H1 (cell line): ENCODE results near the gene S100A16. TPM values are rescaled to one million over a fixed set of nuclear protein-coding genes. Genes with fewer than 3 reads are reported as not detected.

Experiments used
- CTCF ChIA-PET: fragments of 300-600 bp; sonication (Branson Sonifier 250); formaldehyde crosslinking; loops from one replicate; lab custom pipeline; 2021; ENCODE audit not compliant: partially characterized antibody; lab: Charles Lee
- POLR2A ChIA-PET: fragments of 300-600 bp; sonication (Branson Sonifier 250); formaldehyde crosslinking; loops from one replicate; lab custom pipeline; 2021; ENCODE audit warnings: inconsistent platforms; ENCODE audit not compliant: partially characterized antibody; lab: Charles Lee
- DNase-seq, 2 experiments: peaks; one replicate each; pipeline versions ENCODE4 v3.0.0 to v3.0.0-alpha.2; 2010 to 2022; ENCODE audit warnings: low spot score in 2 of 2, low read depth in 1 of 2, mixed read lengths in 1 of 2
- FAIRE-seq: peaks from 2 replicates; lab custom pipeline; 2011; peaks lifted over from hg19 to GRCh38; lab: Jason Lieb, UNC
- H2AFZ ChIP-seq: 2 replicates; pipeline ENCODE4 v1.8.1; 2012; ENCODE audit warnings: low read length, inconsistent platforms
- H2AK5ac ChIP-seq: 2 replicates; pipeline ENCODE4 v1.6.1; 2013; ENCODE audit warnings: low read depth, low read length
- H2BK120ac ChIP-seq: replicated peaks from 2 replicates; pipeline ENCODE3; 2013; ENCODE audit warnings: low read depth, low read length, inconsistent platforms
- H2BK12ac ChIP-seq: 2 replicates; pipeline ENCODE4 v1.6.1; 2013; ENCODE audit warnings: low read depth, low read length
- H2BK15ac ChIP-seq: 2 replicates; pipeline ENCODE4 v1.6.1; 2013; ENCODE audit warnings: low read length
- H2BK20ac ChIP-seq: 2 replicates; pipeline ENCODE4 v1.6.1; 2013; ENCODE audit warnings: low read length
- H2BK5ac ChIP-seq: 2 replicates; pipeline ENCODE4 v1.6.1; 2013; ENCODE audit warnings: low read depth, low read length
- H3K14ac ChIP-seq: 2 replicates; pipeline ENCODE4 v1.6.1; 2013; ENCODE audit warnings: inconsistent platforms; ENCODE audit not compliant: insufficient read length
- H3K18ac ChIP-seq: 2 replicates; pipeline ENCODE4 v1.6.1; 2013; ENCODE audit warnings: low read length; ENCODE audit errors: extremely low read depth
- H3K23ac ChIP-seq: 2 replicates; pipeline ENCODE4 v1.6.1; 2013; ENCODE audit warnings: inconsistent platforms; ENCODE audit not compliant: insufficient read length
- H3K23me2 ChIP-seq: 2 replicates; pipeline ENCODE4 v1.6.1; 2013; ENCODE audit warnings: low read depth, low read length
- H3K27ac ChIP-seq: 2 replicates; pipeline ENCODE4 v1.6.1; 2011; ENCODE audit warnings: low read depth, low read length, inconsistent platforms
- H3K27me3 ChIP-seq, 4 experiments: replicated peaks in 1 of 4; 1 replicate in 1 of 4; 2 replicates in 3 of 4; pipeline versions ENCODE4 v1.6.1 to v1.8.1; 2011 to 2013; ENCODE audit warnings: low read length in 3 of 4, mild to moderate bottlenecking in 3 of 4, inconsistent platforms in 2 of 4, mixed read lengths in 2 of 4, moderate library complexity in 1 of 4; ENCODE audit not compliant: control insufficient read depth in 3 of 4, insufficient read depth in 3 of 4; ENCODE audit errors: extremely low read depth in 1 of 4
- H3K36me3 ChIP-seq, 4 experiments: 2 replicates each; pipeline versions ENCODE4 v1.6.1 to v1.8.1; 2011 to 2013; ENCODE audit warnings: mild to moderate bottlenecking in 4 of 4, low read length in 3 of 4, moderate library complexity in 2 of 4, control low read depth in 1 of 4, inconsistent platforms in 1 of 4; ENCODE audit not compliant: insufficient read depth in 4 of 4, control insufficient read depth in 2 of 4
- H3K4ac ChIP-seq: replicated peaks from 2 replicates; pipeline ENCODE3; 2013; ENCODE audit warnings: low read length, low read depth, mixed read lengths, inconsistent platforms; ENCODE audit not compliant: insufficient read length
- H3K4me1 ChIP-seq, 4 experiments: replicated peaks in 1 of 4; 1 replicate in 1 of 4; 2 replicates in 3 of 4; pipeline versions ENCODE4 v1.6.1 to v1.8.1; 2011 to 2013; ENCODE audit warnings: low read length in 3 of 4, inconsistent platforms in 2 of 4, mixed read lengths in 1 of 4; ENCODE audit not compliant: insufficient read depth in 4 of 4, control insufficient read depth in 3 of 4
- H3K4me2 ChIP-seq, 2 experiments: 2 replicates each; pipeline versions ENCODE4 v1.6.1 to v1.8.1; 2011 to 2013; ENCODE audit warnings: low read depth in 2 of 2, low read length in 2 of 2, control low read depth in 1 of 2, inconsistent platforms in 1 of 2, mild to moderate bottlenecking in 1 of 2; ENCODE audit not compliant: insufficient read depth in 1 of 2
- H3K4me3 ChIP-seq, 4 experiments: fragments of 200-600, 300-600 bp in 1 of 4; sonication (generic), shearing (Covaris generic), sonication (Bioruptor Twin) in 1 of 4; 2 replicates each; pipeline versions ENCODE4 v1.5.1 to v1.8.1; 2011 to 2016; ENCODE audit warnings: low read length in 4 of 4, low read depth in 3 of 4, control low read depth in 2 of 4, inconsistent platforms in 2 of 4, mild to moderate bottlenecking in 2 of 4, mixed read lengths in 1 of 4, moderate library complexity in 1 of 4; ENCODE audit not compliant: insufficient read depth in 2 of 4; ENCODE audit errors: extremely low read depth in 1 of 4
- H3K56ac ChIP-seq: replicated peaks from 2 replicates; pipeline ENCODE3; 2013; ENCODE audit warnings: low read depth, mild to moderate bottlenecking, mixed read lengths, low read length, inconsistent platforms; ENCODE audit not compliant: insufficient read length
- H3K79me1 ChIP-seq: 2 replicates; pipeline ENCODE4 v1.6.1; 2013; ENCODE audit warnings: low read depth, low read length, control low read depth
- H3K79me2 ChIP-seq, 2 experiments: 2 replicates each; pipeline versions ENCODE4 v1.6.1 to v1.8.1; 2012 to 2013; ENCODE audit warnings: low read length in 2 of 2, mild to moderate bottlenecking in 2 of 2, inconsistent platforms in 1 of 2; ENCODE audit not compliant: insufficient read depth in 2 of 2, control insufficient read depth in 1 of 2
- H3K9ac ChIP-seq, 4 experiments: replicated peaks in 1 of 4; 1 replicate in 1 of 4; 2 replicates in 3 of 4; pipeline versions ENCODE4 v1.6.1 to v1.8.1; 2011 to 2013; ENCODE audit warnings: low read depth in 3 of 4, low read length in 3 of 4, control low read depth in 2 of 4, mild to moderate bottlenecking in 2 of 4, moderate library complexity in 2 of 4, inconsistent platforms in 1 of 4; ENCODE audit errors: extremely low read depth in 1 of 4
- H3K9me3 ChIP-seq, 2 experiments: 2 replicates each; pipeline versions ENCODE4 v1.6.1 to v1.8.1; 2012 to 2013; ENCODE audit warnings: mild to moderate bottlenecking in 2 of 2, moderate library complexity in 2 of 2, control low read depth in 1 of 2, inconsistent platforms in 1 of 2, low read depth in 1 of 2, low read length in 1 of 2, mixed read lengths in 1 of 2; ENCODE audit not compliant: insufficient read depth in 2 of 2
- H4K20me1 ChIP-seq, 2 experiments: replicated peaks in 1 of 2; 2 replicates each; pipeline versions ENCODE3 to v1.8.1; 2011 to 2013; ENCODE audit warnings: inconsistent platforms in 2 of 2, low read length in 2 of 2, mild to moderate bottlenecking in 1 of 2; ENCODE audit not compliant: insufficient read depth in 2 of 2, control insufficient read depth in 1 of 2
- H4K5ac ChIP-seq: 2 replicates; pipeline ENCODE4 v1.6.1; 2013; ENCODE audit warnings: low read length, low read depth, mixed read lengths, inconsistent platforms; ENCODE audit not compliant: insufficient read length
- H4K8ac ChIP-seq: 2 replicates; pipeline ENCODE4 v1.8.0; 2013; ENCODE audit warnings: mild to moderate bottlenecking, moderate library complexity, low read length, inconsistent platforms; ENCODE audit not compliant: insufficient read depth; ENCODE audit errors: extremely low read depth
- H4K91ac ChIP-seq: replicated peaks from 2 replicates; pipeline ENCODE3; 2013; ENCODE audit warnings: low read length, mixed read lengths, inconsistent platforms; ENCODE audit not compliant: insufficient read length
- BRCA1 ChIP-seq: IDR thresholded peaks from 2 replicates; pipeline ENCODE4 v1.6.1; 2012; ENCODE audit warnings: low read depth, low read length, improper control_type of control experiment
- CEBPB ChIP-seq: IDR thresholded peaks from 2 replicates; pipeline ENCODE4 v1.6.1; 2012; ENCODE audit warnings: low read depth, low read length
- E2F6 ChIP-seq: IDR thresholded peaks from 2 replicates; pipeline ENCODE4 v1.6.1; 2012; ENCODE audit warnings: inconsistent platforms
- GABPA ChIP-seq: IDR thresholded peaks from 2 replicates; pipeline ENCODE4 v1.6.1; 2011; ENCODE audit warnings: mild to moderate bottlenecking, low read length, moderate library complexity, borderline replicate concordance; ENCODE audit not compliant: insufficient read depth
- MAX ChIP-seq: IDR thresholded peaks from 2 replicates; pipeline ENCODE4 v1.6.1; 2012; ENCODE audit warnings: inconsistent platforms
- PHF8 ChIP-seq: fragments of 200-600 bp; sonication (generic); conservative IDR thresholded peaks from 2 replicates; pipeline ENCODE4 v1.7.1; 2012; ENCODE audit warnings: low read depth, mild to moderate bottlenecking, inconsistent platforms, low read length, moderate library complexity
- SP1 ChIP-seq: IDR thresholded peaks from 2 replicates; pipeline ENCODE4 v1.6.1; 2011; ENCODE audit warnings: low read depth, low read length
- SP2 ChIP-seq: IDR thresholded peaks from 2 replicates; pipeline ENCODE4 v1.6.1; 2012; ENCODE audit warnings: mild to moderate bottlenecking, low read length, inconsistent platforms
- SRF ChIP-seq: IDR thresholded peaks from 2 replicates; pipeline ENCODE4 v1.6.1; 2011; ENCODE audit warnings: mild to moderate bottlenecking, low read depth, low read length, moderate library complexity
- TAF1 ChIP-seq: IDR thresholded peaks from 2 replicates; pipeline ENCODE4 v1.6.1; 2011; ENCODE audit warnings: mild to moderate bottlenecking, low read depth, low read length
- TAF7 ChIP-seq: optimal IDR thresholded peaks from 2 replicates; pipeline ENCODE3; 2011; ENCODE audit warnings: low read depth, mild to moderate bottlenecking, inconsistent platforms, low read length, moderate library complexity, borderline replicate concordance
- TEAD4 ChIP-seq: IDR thresholded peaks from 2 replicates; pipeline ENCODE4 v1.6.1; 2012; ENCODE audit warnings: low read depth, low read length, inconsistent platforms, mixed read lengths
- WGBS, 2 experiments: shearing (Covaris generic) in 1 of 2; methylation state at CpG; one replicate each; pipeline versions ENCODE4 v1.1.6 to v1.1.7; 2013 to 2015; ENCODE audit warnings: low lambda C conversion rate in 2 of 2, mixed read lengths in 2 of 2, inconsistent platforms in 1 of 2, low coverage in 1 of 2, missing lambda C conversion rate in 1 of 2; ENCODE audit not compliant: insufficient replicate concordance in 2 of 2, insufficient coverage in 1 of 2, insufficient read length in 1 of 2; ENCODE audit errors: extremely low coverage in 1 of 2, missing lambda C conversion rate in 1 of 2; 5-methylcytosine and 5-hydroxymethylcytosine counted together
- polyA plus RNA-seq, 7 experiments: library from polyadenylated mRNA; depleted of rRNA in 3 of 7; stranded (reverse) in 5 of 7; unstranded in 2 of 7; fragments of >200 nt in 5 of 7; fragments of 200-250 nt in 2 of 7; gene quantifications; 1 replicate in 5 of 7; 2 replicates in 1 of 7; 4 replicates in 1 of 7; pipeline versions ENCODE4 v1.2.1 to v1.2.3, GENCODE V29; 2011 to 2013; ENCODE audit warnings: missing spikeins in 2 of 7, mixed read lengths in 2 of 7
- total RNA-seq: library from RNA; stranded (reverse); fragmentation: NEBNext Ultra II Directional; extraction: Animal tissue kit (Norgen Biotek cat#: 25700); gene quantifications from 2 replicates; pipeline ENCODE4 v1.2.1, GENCODE V29; 2021

Gene S100A16
- total and polyA plus RNA-seq, 2 of the 8 experiments (the other 6 are each of a cell fraction or from before 2014, with no cell fraction given): 14.9 to 61.4 TPM

- no peaks in the 10 kb centered on the region for H3K79me2 ChIP-seq
- H3K27ac ChIP-seq: no peak overlapping the region
- no peak overlapping the region for H3K9ac ChIP-seq
- ChIA-PET CTCF (interaction anchor here (0.6 to 4.2 kb wide), 12 partner anchors 8 to 223 kb away, joined by 3 to 64 read pairs (median 6); partner anchors contain the start of genes S100A1, S100A13, S100A14 and S100A16), POLR2A (interaction anchor here (1.1 to 3.6 kb wide), 3 partner anchors 9 to 50 kb away, joined by 4 to 20 read pairs (median 5); partner anchors contain the start of genes S100A13 and S100A16)
- FAIRE-seq: no peak
- 80% methylated on average over 4 of the region's 4 CpGs; no CpG with 5 or more reads in 1 of the 2 experiments for WGBS, 2 experiments
- H4K91ac ChIP-seq: no peak overlapping the region
- H2BK5ac ChIP-seq: no peak overlapping the region
- no peak overlapping the region for H4K5ac ChIP-seq
- no peaks in the 10 kb centered on the region for H3K79me1 ChIP-seq
- DNase-seq: no peak
- no peak for TF ChIP-seq E2F6
- no peak for TF ChIP-seq TEAD4
- TF ChIP-seq TAF1: no peak
- no peak for TF ChIP-seq PHF8
- no peak for TF ChIP-seq GABPA
- TF ChIP-seq SP1: no peak
- TF ChIP-seq MAX: no peak
- TF ChIP-seq TAF7: no peak
- no peak for TF ChIP-seq SRF
- no peak for TF ChIP-seq BRCA1
- TF ChIP-seq CEBPB: no peak
- TF ChIP-seq SP2: no peak
- no peak overlapping the region for H3K18ac ChIP-seq
- no peak overlapping the region for H2AK5ac ChIP-seq
- H2BK120ac ChIP-seq: no peak overlapping the region
- no peak overlapping the region for H3K4ac ChIP-seq
- H3K27me3 ChIP-seq: no peaks in the 10 kb centered on the region
- no peak overlapping the region for H3K56ac ChIP-seq
- H3K4me2 ChIP-seq: no peak overlapping the region
- no peak overlapping the region for H2BK12ac ChIP-seq
- no peak overlapping the region for H2AFZ ChIP-seq
- no peak overlapping the region for H2BK15ac ChIP-seq
- peaks cover 0 to 10% of the 10 kb centered on the region in 2 experiments; a peak in 1 of 4 replicates for H3K9me3 ChIP-seq
- H4K20me1 ChIP-seq: no peaks in the 10 kb centered on the region
- no peak overlapping the region for H4K8ac ChIP-seq
- H2BK20ac ChIP-seq: no peak overlapping the region
- no peak overlapping the region for H3K14ac ChIP-seq
- no peaks in the 10 kb centered on the region; the same call in 1 of the 2 replicates for H3K23me2 ChIP-seq
- peaks cover 0 to 3% (median 0%) of the 10 kb centered on the region in 4 experiments; a peak in 2 of 7 replicates for H3K4me1 ChIP-seq
- H3K23ac ChIP-seq: no peak overlapping the region
- H3K36me3 ChIP-seq: no peaks in the 10 kb centered on the region
- H3K4me3 ChIP-seq: no peak overlapping the region
Observed at GRCh38 chr1:153577138-153577537, 35.8 kb downstream of the S100A16 start.
